Panc1 (cell line): ENCODE measurements around the gene PPP1R27. TPM values are rescaled to one million over a fixed set of nuclear protein-coding genes. Genes with fewer than 3 reads are reported as not detected.

Experiments used
- ATAC-seq: fragments of 200-7000 bp; cut with Tn5 transposase; 2 replicates; pipeline ENCODE4 v1.9.1; 2020; ENCODE audit warnings: mild to moderate bottlenecking, moderate library complexity
- BruUV-seq: library from RNA; stranded (reverse); fragments of 400-500 nt; replicated peaks from 2 replicates; lab custom pipeline; 2021; lab: Mats Ljungman, UMichigan
- CTCF ChIA-PET: fragments of 300-600 bp; sonication (Branson Sonifier 250); formaldehyde crosslinking; loops from one replicate; lab custom pipeline; 2022; ENCODE audit warnings: antibody characterized with exemption; lab: Charles Lee
- POLR2A ChIA-PET: fragments of 300-600 bp; sonication (Branson Sonifier 250); formaldehyde crosslinking; loops from one replicate; lab custom pipeline; 2022; ENCODE audit warnings: antibody characterized with exemption; lab: Charles Lee
- DNase-seq: peaks from one replicate; pipeline ENCODE4 v3.0.0-alpha.2; 2010; ENCODE audit warnings: low read depth, low spot score
- H3K27ac ChIP-seq: 2 replicates; pipeline ENCODE4 v1.5.1; 2011; ENCODE audit warnings: mild to moderate bottlenecking, low read length, inconsistent platforms
- H3K27me3 ChIP-seq: fragments of 200-500 bp; sonication (Bioruptor generic); 2 replicates; pipeline ENCODE4 v1.6.0; 2014; ENCODE audit warnings: low read length, inconsistent platforms; ENCODE audit not compliant: control insufficient read depth, insufficient read depth
- H3K36me3 ChIP-seq: fragments of 200-500 bp; sonication (Bioruptor generic); 2 replicates; pipeline ENCODE4 v1.5.1; 2014; ENCODE audit warnings: inconsistent platforms, mild to moderate bottlenecking, low read length, moderate library complexity; ENCODE audit not compliant: control insufficient read depth, insufficient read depth
- H3K4me1 ChIP-seq: 2 replicates; pipeline ENCODE4 v1.5.1; 2011; ENCODE audit warnings: inconsistent platforms, mild to moderate bottlenecking, low read length, moderate library complexity; ENCODE audit not compliant: control insufficient read depth, insufficient read depth
- H3K4me3 ChIP-seq, 2 experiments: 2 replicates each; pipeline ENCODE4 v1.5.1; 2011 to 2012; ENCODE audit warnings: low read depth in 2 of 2, low read length in 2 of 2, mild to moderate bottlenecking in 2 of 2, inconsistent platforms in 1 of 2, moderate library complexity in 1 of 2
- H3K9me3 ChIP-seq: fragments of 200-500 bp; sonication (Bioruptor generic); 2 replicates; pipeline ENCODE4 v1.5.1; 2014; ENCODE audit warnings: low read depth, mild to moderate bottlenecking, inconsistent platforms, low read length, moderate library complexity; ENCODE audit not compliant: control insufficient read depth, insufficient read depth
- CTCF ChIP-seq: fragments of 450-650 bp; IDR thresholded peaks from 2 replicates; pipeline ENCODE4 v1.5.1; 2017; ENCODE audit warnings: mild to moderate bottlenecking
- POLR2AphosphoS5 ChIP-seq: IDR thresholded peaks from 2 replicates; pipeline ENCODE4 v1.6.1; 2012; ENCODE audit warnings: mild to moderate bottlenecking, low read depth, low read length, moderate library complexity
- REST ChIP-seq, 2 experiments: IDR thresholded peaks; 2 replicates each; pipeline ENCODE4 v1.6.1; 2011 to 2012; ENCODE audit warnings: low read depth in 2 of 2, control low read depth in 1 of 2, low read length in 1 of 2, mild to moderate bottlenecking in 1 of 2, moderate library complexity in 1 of 2; ENCODE audit not compliant: insufficient read depth in 1 of 2
- SIN3A ChIP-seq: IDR thresholded peaks from 2 replicates; pipeline ENCODE4 v1.6.1; 2012; ENCODE audit warnings: low read depth, mild to moderate bottlenecking, low read length, moderate library complexity, borderline replicate concordance; ENCODE audit not compliant: insufficient read depth
- TCF7L2 ChIP-seq: IDR thresholded peaks from 2 replicates; pipeline ENCODE4 v1.6.1; 2011; ENCODE audit warnings: mild to moderate bottlenecking, low read depth, low read length, inconsistent platforms
- in situ Hi-C: cut with HindIII; loops from 2 replicates; pipeline ENCODE4 v1.10.0; 2016; ENCODE audit warnings: low sequenced_read_pairs, low pct_unique_long_range_greater_than_20kb
- intact Hi-C: fragments of 100-400 bp; cut with micrococcal nuclease; formaldehyde crosslinking; loops from one replicate; pipeline ENCODE4 v1.10.0; 2022; ENCODE audit not compliant: unreplicated experiment
- total RNA-seq: library from RNA; stranded (reverse); gene quantifications from one replicate; pipeline ENCODE4 v1.2.1, GENCODE V29; 2021; ENCODE audit not compliant: unreplicated experiment

The PPP1R27 gene
- total RNA-seq, 1 experiment from 2014 or later, result not detected

GRCh38 chr17:81839301-81839700, 4.5 kb upstream of the PPP1R27 start:
- TF ChIP-seq REST (IDR thresholded peaks at IDR 0.05; ENCODE audit: insufficient read depth in 1 of 2, low read depth in 2 of 2, low read length in 1 of 2) (no peak), TCF7L2 (no peak), SIN3A (no peak), CTCF (no peak), POLR2AphosphoS5 (no peak)
- POLR2A ChIA-PET, result no interaction called here
- ATAC-seq, result no peak
- no peak for DNase-seq
- CTCF ChIA-PET, result no interaction called here
- Histone ChIP-seq H3K27ac (no peak overlapping the region), H3K27me3 (no peaks in the 10 kb centered on the region), H3K4me1 (0 out of 2 replicates have a peak, but pooled peaks cover 4% of the 10 kb centered on the region), H3K36me3 (no peaks in the 10 kb centered on the region), H3K9me3 (no peaks in the 10 kb centered on the region), H3K4me3 (no peak overlapping the region)
- in situ Hi-C loops (no loop called here), intact Hi-C loops (no loop called here)
- BruUV-seq, result no TSS peak

GRCh38 chr17:81838753-81839255, 4.0 kb upstream of the PPP1R27 start:
- ATAC-seq (no peak), DNase-seq (no peak)
- Histone ChIP-seq H3K4me1 (peaks cover 4% of the 10 kb centered on the region; the same call in 1 of the 2 replicates), H3K27me3 (no peaks in the 10 kb centered on the region), H3K4me3 (no peak overlapping the region), H3K36me3 (no peaks in the 10 kb centered on the region; the same call in 1 of the 2 replicates), H3K9me3 (no peaks in the 10 kb centered on the region), H3K27ac (no peak overlapping the region)
- TF ChIP-seq POLR2AphosphoS5 (no peak), REST (IDR thresholded peaks at IDR 0.05; ENCODE audit: insufficient read depth in 1 of 2, low read depth in 2 of 2, low read length in 1 of 2) (no peak), SIN3A (no peak), CTCF (no peak), TCF7L2 (no peak)
- CTCF ChIA-PET, result no interaction called here
- in situ Hi-C loops (no loop called here), intact Hi-C loops (no loop called here)
- no TSS peak for BruUV-seq
- POLR2A ChIA-PET, result no interaction called here
